ENCODE measurements around the gene KRTAP2-1. TPM values are rescaled to one million over a fixed set of nuclear protein-coding genes. Genes with fewer than 3 reads are reported as not detected.
"Not testable (repeated sequence)": the region's sequence is repeated elsewhere in the genome, so short reads cannot be mapped to it uniquely, and the experiment has no call there.

The KRTAP2-1 gene
- total RNA-seq, 2 experiments from 2014 or later, result not detected

DNA sequence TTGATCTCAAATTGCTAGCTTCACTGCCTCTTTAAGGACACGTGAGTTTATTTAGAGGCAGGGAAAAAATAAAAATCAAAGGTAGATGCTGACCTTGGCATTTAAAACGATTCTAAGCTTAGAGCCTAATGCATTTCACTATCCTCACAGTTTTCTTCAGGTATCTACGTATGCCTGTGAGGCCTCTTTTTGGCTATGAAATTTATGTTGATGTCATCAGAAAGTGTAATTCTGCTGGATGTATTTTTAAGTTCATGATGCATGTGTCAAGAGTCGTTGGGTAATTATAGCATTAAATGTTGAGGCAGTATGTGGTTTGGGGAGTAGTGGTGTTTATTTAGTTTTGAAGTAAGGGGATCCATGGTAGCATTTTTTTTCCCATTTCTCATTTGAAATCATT is 43.2 kb downstream of the KRTAP2-1 start:
- H3K36me3 ChIP-seq (ENCODE audit: insufficient read depth, low read length), result no peaks in the 10 kb centered on the region
- TF ChIP-seq EZH2phosphoT487 (IDR thresholded peaks at IDR 0.05; ENCODE audit: borderline replicate concordance, low read depth, low read length), result no peak
- TF ChIP-seq, protein P1, sequence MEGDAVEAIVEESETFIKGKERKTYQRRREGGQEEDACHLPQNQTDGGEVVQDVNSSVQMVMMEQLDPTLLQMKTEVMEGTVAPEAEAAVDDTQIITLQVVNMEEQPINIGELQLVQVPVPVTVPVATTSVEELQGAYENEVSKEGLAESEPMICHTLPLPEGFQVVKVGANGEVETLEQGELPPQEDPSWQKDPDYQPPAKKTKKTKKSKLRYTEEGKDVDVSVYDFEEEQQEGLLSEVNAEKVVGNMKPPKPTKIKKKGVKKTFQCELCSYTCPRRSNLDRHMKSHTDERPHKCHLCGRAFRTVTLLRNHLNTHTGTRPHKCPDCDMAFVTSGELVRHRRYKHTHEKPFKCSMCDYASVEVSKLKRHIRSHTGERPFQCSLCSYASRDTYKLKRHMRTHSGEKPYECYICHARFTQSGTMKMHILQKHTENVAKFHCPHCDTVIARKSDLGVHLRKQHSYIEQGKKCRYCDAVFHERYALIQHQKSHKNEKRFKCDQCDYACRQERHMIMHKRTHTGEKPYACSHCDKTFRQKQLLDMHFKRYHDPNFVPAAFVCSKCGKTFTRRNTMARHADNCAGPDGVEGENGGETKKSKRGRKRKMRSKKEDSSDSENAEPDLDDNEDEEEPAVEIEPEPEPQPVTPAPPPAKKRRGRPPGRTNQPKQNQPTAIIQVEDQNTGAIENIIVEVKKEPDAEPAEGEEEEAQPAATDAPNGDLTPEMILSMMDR (conservative IDR thresholded peaks at IDR 0.05; ENCODE audit: low read length), result no peak
- H3K27ac ChIP-seq (ENCODE audit: low read depth, low read length, poor library complexity, severe bottlenecking), result no peak overlapping the region
- no peak for DNase-seq (ENCODE audit: low spot score)
- no peaks in the 10 kb centered on the region for H3K9me2 ChIP-seq (ENCODE audit: insufficient read depth, low read length)
- H3K79me2 ChIP-seq (ENCODE audit: insufficient read depth, low read depth, low read length), result no peaks in the 10 kb centered on the region
- H4K20me1 ChIP-seq (ENCODE audit: insufficient read depth, low read length), result no peaks in the 10 kb centered on the region
- POLR2A ChIA-PET, result no interaction called here
- no peaks in the 10 kb centered on the region for H3K9me3 ChIP-seq (ENCODE audit: low read length)
- intact Hi-C loops (cut with micrococcal nuclease; ENCODE audit: unreplicated experiment), result no loop called here
- H3K4me1 ChIP-seq (ENCODE audit: insufficient read depth, low read length, poor library complexity, severe bottlenecking), result no peaks in the 10 kb centered on the region
- H3K4me2 ChIP-seq (ENCODE audit: low read length), result no peak overlapping the region
- H2AFZ ChIP-seq (ENCODE audit: low read length), result no peak overlapping the region
- no peak overlapping the region for H3K4me3 ChIP-seq (ENCODE audit: low read depth, low read length, poor library complexity, severe bottlenecking)
- CTCF ChIA-PET (ENCODE audit: unreplicated experiment), result no interaction called here
- BruUV-seq (replicated peaks), result no TSS peak

DNA sequence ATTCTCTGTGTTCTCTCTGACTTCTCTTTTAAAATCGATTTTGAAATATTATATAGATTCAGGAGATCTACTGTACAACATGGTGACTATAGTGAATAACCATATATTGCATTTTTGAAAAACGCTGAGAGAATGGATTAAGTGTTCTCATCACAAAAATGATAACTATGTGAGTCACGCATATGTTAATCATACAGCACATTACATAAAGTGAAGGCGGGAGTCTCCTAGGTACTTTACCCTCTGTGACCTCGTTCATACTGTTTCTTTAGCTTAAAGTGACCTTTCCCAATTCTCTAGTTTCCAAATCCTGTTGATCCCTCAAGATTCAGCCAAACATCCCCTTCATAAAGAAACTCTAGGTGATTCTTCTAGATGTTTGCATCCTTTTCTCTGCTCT is 44.3 kb downstream of the KRTAP2-1 start:
- no peaks in the 10 kb centered on the region for H3K36me3 ChIP-seq (ENCODE audit: insufficient read depth, low read length)
- no peak for DNase-seq (ENCODE audit: low spot score)
- no peak overlapping the region for H3K4me2 ChIP-seq (ENCODE audit: low read length)
- no peaks in the 10 kb centered on the region for H3K9me3 ChIP-seq (ENCODE audit: low read length)
- no peak overlapping the region for H2AFZ ChIP-seq (ENCODE audit: low read length)
- H3K79me2 ChIP-seq (ENCODE audit: insufficient read depth, low read depth, low read length), result no peaks in the 10 kb centered on the region
- H3K4me1 ChIP-seq (ENCODE audit: insufficient read depth, low read length, poor library complexity, severe bottlenecking), result no peaks in the 10 kb centered on the region
- intact Hi-C loops (cut with micrococcal nuclease; ENCODE audit: unreplicated experiment), result no loop called here
- no peak overlapping the region for H3K27ac ChIP-seq (ENCODE audit: low read depth, low read length, poor library complexity, severe bottlenecking)
- H3K9me2 ChIP-seq (ENCODE audit: insufficient read depth, low read length), result no peaks in the 10 kb centered on the region
- BruUV-seq (replicated peaks), result no TSS peak
- no peaks in the 10 kb centered on the region for H4K20me1 ChIP-seq (ENCODE audit: insufficient read depth, low read length)
- no peak for TF ChIP-seq EZH2phosphoT487 (IDR thresholded peaks at IDR 0.05; ENCODE audit: borderline replicate concordance, low read depth, low read length)
- TF ChIP-seq, protein P1 (conservative IDR thresholded peaks at IDR 0.05; ENCODE audit: low read length), result no peak
- ChIA-PET POLR2A (no interaction called here), CTCF (ENCODE audit: unreplicated experiment) (no interaction called here)
- no peak overlapping the region for H3K4me3 ChIP-seq (ENCODE audit: low read depth, low read length, poor library complexity, severe bottlenecking)

DNA sequence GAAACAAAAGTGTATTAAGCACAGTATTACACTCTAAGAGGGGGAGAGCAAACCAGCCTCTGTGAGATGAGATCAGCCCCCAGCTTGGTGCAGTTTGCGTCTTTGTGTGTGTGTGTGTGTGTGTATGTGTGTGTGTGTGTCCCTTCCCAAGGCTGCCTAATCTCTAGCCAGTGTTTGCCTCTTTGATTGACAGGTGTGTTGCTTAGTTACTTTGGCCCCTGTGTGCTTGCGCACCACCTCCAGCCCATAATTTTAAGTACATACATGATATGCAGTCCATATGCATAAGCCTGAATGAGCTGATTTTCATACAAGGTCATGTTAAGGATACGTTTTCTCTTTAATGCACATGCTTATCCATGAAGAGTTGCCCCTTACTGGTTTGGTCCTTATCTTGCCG is 45.3 kb downstream of the KRTAP2-1 start:
- intact Hi-C loops (cut with micrococcal nuclease; ENCODE audit: unreplicated experiment), result no loop called here
- Histone ChIP-seq H3K36me3 (ENCODE audit: insufficient read depth, low read length) (no peaks in the 10 kb centered on the region), H3K79me2 (ENCODE audit: insufficient read depth, low read depth, low read length) (no peaks in the 10 kb centered on the region), H3K4me1 (ENCODE audit: insufficient read depth, low read length, poor library complexity, severe bottlenecking) (no peaks in the 10 kb centered on the region), H3K27ac (ENCODE audit: low read depth, low read length, poor library complexity, severe bottlenecking) (no peak overlapping the region), H3K4me2 (ENCODE audit: low read length) (no peak overlapping the region), H3K9me3 (ENCODE audit: low read length) (no peaks in the 10 kb centered on the region), H3K9me2 (ENCODE audit: insufficient read depth, low read length) (no peaks in the 10 kb centered on the region), H2AFZ (ENCODE audit: low read length) (no peak overlapping the region), H3K4me3 (ENCODE audit: low read depth, low read length, poor library complexity, severe bottlenecking) (no peak overlapping the region), H4K20me1 (ENCODE audit: insufficient read depth, low read length) (no peaks in the 10 kb centered on the region)
- no peak for DNase-seq (ENCODE audit: low spot score)
- TF ChIP-seq, protein P1 (conservative IDR thresholded peaks at IDR 0.05; ENCODE audit: low read length), result no peak
- no peak for TF ChIP-seq EZH2phosphoT487 (IDR thresholded peaks at IDR 0.05; ENCODE audit: borderline replicate concordance, low read depth, low read length)
- CTCF ChIA-PET (ENCODE audit: unreplicated experiment), result no interaction called here
- BruUV-seq (replicated peaks), result no TSS peak
- POLR2A ChIA-PET, result no interaction called here

DNA sequence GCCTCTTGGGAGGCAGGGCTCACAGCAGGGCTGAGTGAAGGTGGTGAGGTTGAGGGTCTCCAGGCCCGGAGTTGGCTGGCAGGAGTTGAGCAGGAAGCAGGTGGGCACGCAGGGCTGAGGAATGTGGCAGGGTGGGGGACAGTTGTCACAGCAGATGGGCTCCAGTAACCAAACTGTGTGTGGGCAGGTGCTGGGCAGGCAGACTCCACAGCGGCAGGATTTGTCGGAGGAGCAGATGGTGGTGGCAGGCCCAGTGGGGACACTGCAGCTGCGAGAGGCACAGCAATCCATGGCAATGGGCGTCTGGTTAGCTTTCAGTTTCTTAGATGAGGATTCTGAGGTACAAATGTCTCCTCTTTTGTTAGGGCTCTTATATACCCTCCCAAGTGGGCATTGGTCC is 47.6 kb downstream of the KRTAP2-1 start, which contains the start of gene KRTAP3-2:
Gene KRTAP3-2, minus strand, starts transcription at position 344 of the 400 bp plus-strand sequence. Its CDS starts 53 bp downstream, at position 291.
- H3K4me2 ChIP-seq (ENCODE audit: low read length); H3K9me3 ChIP-seq (ENCODE audit: low read length); H4K20me1 ChIP-seq (ENCODE audit: insufficient read depth, low read length); H3K4me1 ChIP-seq (ENCODE audit: insufficient read depth, low read length, poor library complexity, severe bottlenecking); H3K9me2 ChIP-seq (ENCODE audit: insufficient read depth, low read length); DNase-seq (ENCODE audit: low spot score); BruUV-seq (replicated peaks); POLR2A ChIA-PET; H2AFZ ChIP-seq (ENCODE audit: low read length); H3K36me3 ChIP-seq (ENCODE audit: insufficient read depth, low read length); intact Hi-C loops (cut with micrococcal nuclease; ENCODE audit: unreplicated experiment); H3K27ac ChIP-seq (ENCODE audit: low read depth, low read length, poor library complexity, severe bottlenecking); CTCF ChIA-PET (ENCODE audit: unreplicated experiment); H3K79me2 ChIP-seq (ENCODE audit: insufficient read depth, low read depth, low read length); H3K4me3 ChIP-seq (ENCODE audit: low read depth, low read length, poor library complexity, severe bottlenecking): not testable (repeated sequence)
